CD4-positive, alpha-beta memory T cell (primary cell): Measurements from ENCODE around the gene ADGRD1. TPM values are rescaled to one million over a fixed set of nuclear protein-coding genes. Genes with fewer than 3 reads are reported as not detected.

ENCODE experiments used
- CTCF ChIA-PET: fragments of 350-600 bp; sonication (Branson Sonifier 250); formaldehyde crosslinking; loops from one replicate; lab custom pipeline; 2021; ENCODE audit warnings: inconsistent platforms; ENCODE audit not compliant: partially characterized antibody; lab: Charles Lee
- POLR2A ChIA-PET: fragments of 350-600 bp; sonication (Branson Sonifier 250); formaldehyde crosslinking; loops from one replicate; lab custom pipeline; 2021; ENCODE audit not compliant: partially characterized antibody; lab: Charles Lee
- DNase-seq, 5 donors: peaks; one replicate each; pipeline versions ENCODE4 v3.0.0 to v3.0.0-alpha.2; 2020 to 2022; ENCODE audit warnings: mixed read lengths in 1 of 5
- H3K27ac ChIP-seq: one replicate; pipeline ENCODE4 v1.7.0; 2013; ENCODE audit warnings: low read depth, low read length
- H3K27me3 ChIP-seq: 2 replicates; pipeline ENCODE4 v1.7.0; 2013; ENCODE audit warnings: mild to moderate bottlenecking, low read length, moderate library complexity; ENCODE audit not compliant: insufficient read depth
- H3K36me3 ChIP-seq: 2 replicates; pipeline ENCODE4 v1.7.0; 2013; ENCODE audit warnings: mild to moderate bottlenecking, low read length, moderate library complexity; ENCODE audit not compliant: insufficient read depth
- H3K4me1 ChIP-seq: 2 replicates; pipeline ENCODE4 v1.7.0; 2013; ENCODE audit warnings: mild to moderate bottlenecking, low read length, moderate library complexity; ENCODE audit not compliant: insufficient read depth
- H3K4me3 ChIP-seq, 2 donors: one replicate each; pipeline ENCODE4 v1.7.0; 2013; ENCODE audit warnings: low read length in 2 of 2, mild to moderate bottlenecking in 1 of 2
- H3K9me3 ChIP-seq, 2 donors: one replicate each; pipeline ENCODE4 v1.7.0; 2013; ENCODE audit warnings: low read length in 2 of 2, control low read depth in 1 of 2; ENCODE audit not compliant: control insufficient read depth in 1 of 2
- H3K27ac Mint-ChIP-seq, 7 donors: one replicate each; pipeline ENCODE4 v1.8.0; 2020 to 2021; ENCODE audit warnings: mixed read lengths in 7 of 7, mild to moderate bottlenecking in 6 of 7, inconsistent platforms in 3 of 7, moderate library complexity in 3 of 7
- H3K27me3 Mint-ChIP-seq, 2 donors: one replicate each; pipeline ENCODE4 v1.8.0; 2020 to 2021; ENCODE audit warnings: mixed read lengths in 2 of 2
- H3K36me3 Mint-ChIP-seq, 2 donors: one replicate each; pipeline ENCODE4 v1.8.0; 2020 to 2021; ENCODE audit warnings: mixed read lengths in 2 of 2, inconsistent platforms in 1 of 2, mild to moderate bottlenecking in 1 of 2
- H3K4me1 Mint-ChIP-seq, 4 donors: one replicate each; pipeline ENCODE4 v1.8.0; 2020 to 2021; ENCODE audit warnings: mixed read lengths in 4 of 4, mild to moderate bottlenecking in 1 of 4
- H3K4me3 Mint-ChIP-seq, 8 donors: one replicate each; pipeline ENCODE4 v1.8.0; 2020 to 2021; ENCODE audit warnings: mixed read lengths in 8 of 8, mild to moderate bottlenecking in 7 of 8, moderate library complexity in 6 of 8, inconsistent platforms in 3 of 8
- H3K9me3 Mint-ChIP-seq, 8 donors: one replicate each; pipeline ENCODE4 v1.8.0; 2020 to 2021; ENCODE audit warnings: mixed read lengths in 8 of 8, mild to moderate bottlenecking in 5 of 8, inconsistent platforms in 3 of 8, moderate library complexity in 1 of 8
- intact Hi-C: fragments of 100-400 bp; cut with micrococcal nuclease; formaldehyde crosslinking; loops from one replicate; pipeline ENCODE4 v1.15.1; 2023
- polyA plus RNA-seq, 2 donors: library from polyadenylated mRNA; unstranded; fragments of 300-500 nt; fragmentation: Illumina TruSeq; gene quantifications; one replicate each; pipeline ENCODE4 v1.2.3, GENCODE V29; 2021
- total RNA-seq, 2 experiments: library from RNA; stranded (reverse); gene quantifications; one replicate each; pipeline ENCODE4 v1.2.3, GENCODE V29; 2021

ADGRD1 gene
- total and polyA plus RNA-seq, 4 experiments from 2014 or later = not detected

DNA sequence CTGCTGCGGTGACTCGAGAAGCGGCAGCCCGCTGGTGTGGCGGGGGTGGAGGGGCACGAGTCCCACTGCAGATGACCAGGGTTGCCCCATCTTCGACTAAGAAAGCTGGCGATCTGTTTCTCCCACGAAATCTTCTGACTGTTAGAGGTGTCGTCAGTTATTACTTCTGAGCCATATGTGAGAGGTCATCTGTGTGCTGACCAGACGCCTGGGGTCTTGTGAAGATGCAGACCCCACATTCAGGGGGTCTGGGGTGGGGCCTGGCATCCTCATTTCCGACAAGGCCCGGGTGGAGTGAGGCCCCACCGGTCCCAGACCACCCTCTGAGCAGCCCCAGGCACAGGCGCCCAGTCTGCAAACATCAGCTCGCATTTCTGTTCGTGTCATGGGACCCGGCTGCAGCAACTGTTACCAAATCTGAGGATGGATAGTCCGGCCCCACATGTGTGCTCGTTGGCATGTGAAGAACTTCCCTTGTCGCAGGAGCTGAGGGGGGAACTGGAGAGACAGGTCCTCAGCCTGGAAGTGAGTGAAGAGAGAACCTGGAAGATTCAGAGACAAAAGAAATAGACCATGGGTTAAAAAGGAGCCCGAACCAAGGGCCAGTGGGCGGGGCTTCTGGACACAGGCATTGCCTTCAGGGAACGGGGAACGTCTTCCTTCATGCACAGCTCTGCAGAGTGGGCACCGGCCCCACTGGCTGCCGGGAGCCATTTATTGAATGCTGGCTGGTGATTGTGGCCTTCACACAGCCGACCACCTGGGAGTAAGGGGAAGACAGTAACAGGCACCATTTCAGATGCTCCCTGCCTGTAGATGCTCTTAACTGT, 135.2 kb downstream of the ADGRD1 start:
- no peaks in the 10 kb centered on the region for H3K27me3 ChIP-seq
- H3K4me3 ChIP-seq = no peak overlapping the region
- POLR2A ChIA-PET = no interaction called here
- CTCF ChIA-PET = no interaction called here
- Mint-ChIP-seq H3K36me3 (no peaks in the 10 kb centered on the region), H3K4me1 (peaks cover 0 to 16% (median 2%) of the 10 kb centered on the region in 4 donors), H3K27ac (no peak overlapping the region), H3K4me3 (no peak overlapping the region), H3K27me3 (peaks cover 3 to 4% of the 10 kb centered on the region in 2 donors), H3K9me3 (no peaks in the 10 kb centered on the region)
- no peaks in the 10 kb centered on the region for H3K36me3 ChIP-seq
- H3K4me1 ChIP-seq = no peaks in the 10 kb centered on the region
- intact Hi-C loops = no loop called here
- no peaks in the 10 kb centered on the region for H3K9me3 ChIP-seq
- no peak overlapping the region for H3K27ac ChIP-seq
- peak in 1 of 5 donors; percentile 23 for DNase-seq

DNA sequence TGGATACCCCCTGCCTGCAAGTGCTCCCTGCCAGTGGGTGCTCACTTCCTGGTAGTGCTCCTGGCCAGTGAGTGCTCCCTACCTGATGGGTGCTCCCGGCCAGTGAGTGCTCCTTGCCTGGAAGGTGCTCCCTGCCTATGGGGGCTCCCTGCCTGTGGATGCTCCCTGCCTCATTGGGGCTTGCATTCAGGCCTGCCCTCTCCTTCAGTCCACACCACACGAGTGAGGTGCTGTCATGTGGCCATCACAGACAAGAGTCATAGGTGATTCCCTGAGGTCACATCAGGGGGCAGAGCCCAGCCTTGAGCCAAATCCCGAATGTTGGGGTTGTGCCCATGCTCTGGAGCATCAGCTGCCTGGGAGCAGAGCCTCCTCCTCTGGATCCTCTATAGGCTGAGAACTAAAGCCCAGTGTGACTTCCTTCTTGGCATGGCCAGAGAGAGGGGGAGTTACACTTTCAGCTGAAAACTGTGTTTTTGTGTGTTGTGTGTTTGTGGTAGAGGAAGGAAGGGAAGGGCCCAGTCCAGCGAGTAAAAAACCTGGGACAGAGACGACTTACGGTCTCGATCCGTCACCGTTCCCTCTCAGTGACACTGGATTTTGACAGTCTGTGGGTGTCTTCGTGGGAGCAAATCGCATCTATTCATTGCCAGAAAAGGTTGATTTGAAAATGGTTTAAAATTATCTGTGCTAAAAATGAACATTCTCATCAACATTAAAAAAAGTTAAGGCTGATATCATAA, 136.0 kb downstream of the ADGRD1 start:
- Histone ChIP-seq H3K36me3 (no peaks in the 10 kb centered on the region), H3K9me3 (no peaks in the 10 kb centered on the region), H3K27me3 (no peaks in the 10 kb centered on the region), H3K27ac (no peak overlapping the region), H3K4me1 (no peaks in the 10 kb centered on the region), H3K4me3 (no peak overlapping the region)
- DNase-seq = peak in 1 of 5 donors; percentile 30
- H3K36me3 Mint-ChIP-seq = no peaks in the 10 kb centered on the region
- H3K4me3 Mint-ChIP-seq = no peak overlapping the region
- H3K27ac Mint-ChIP-seq = peak overlapping the region in 1 of 7 donors; percentile 18
- ChIA-PET CTCF (no interaction called here), POLR2A (no interaction called here)
- H3K4me1 Mint-ChIP-seq = peaks cover 0 to 16% (median 2%) of the 10 kb centered on the region in 4 donors
- intact Hi-C loops = no loop called here
- peaks cover 3 to 4% of the 10 kb centered on the region in 2 donors for H3K27me3 Mint-ChIP-seq
- H3K9me3 Mint-ChIP-seq = no peaks in the 10 kb centered on the region

DNA sequence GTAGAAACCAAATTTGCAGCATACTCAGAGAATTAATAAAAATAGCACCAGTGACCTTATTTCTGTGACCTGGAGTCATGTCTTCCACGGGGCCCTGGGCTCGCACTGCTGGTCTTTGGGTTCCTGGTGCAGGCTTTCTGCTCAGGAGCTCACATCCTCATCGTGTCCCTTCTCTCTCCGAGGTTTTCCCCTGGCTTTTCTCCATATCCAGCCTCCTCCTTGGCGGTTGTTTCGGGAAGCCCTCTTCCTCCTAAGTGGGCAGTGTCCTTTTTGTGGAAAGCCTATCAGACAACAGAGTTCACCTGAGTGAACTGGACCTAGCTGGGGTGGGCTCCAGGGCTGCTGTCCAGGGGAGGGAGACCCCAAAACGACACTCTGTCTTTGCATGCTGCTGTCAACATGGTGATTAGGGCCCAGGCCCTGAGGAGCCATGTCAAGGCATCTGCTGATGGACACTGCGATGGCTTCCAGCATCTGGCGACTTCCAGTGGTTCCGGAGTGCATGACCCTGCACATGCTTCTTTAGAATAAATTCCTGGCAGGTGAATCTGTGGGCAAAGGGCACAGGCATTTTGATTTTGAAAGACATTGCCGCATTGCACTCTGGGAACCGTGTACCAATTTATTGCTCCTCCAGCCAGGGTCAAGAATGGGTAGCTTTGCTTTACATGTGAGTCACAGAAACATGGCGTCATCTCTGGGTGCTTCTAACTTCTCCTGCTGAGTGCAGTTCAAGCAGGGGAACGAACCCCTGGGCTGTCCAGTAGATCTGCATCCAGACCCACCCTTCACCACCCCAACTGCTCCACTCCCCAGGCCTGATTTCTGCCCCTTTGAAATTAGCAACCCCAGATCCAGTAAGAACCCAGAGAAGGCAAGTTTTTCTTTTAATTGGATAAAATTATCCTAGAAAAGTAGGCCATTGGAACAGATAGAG, 136.8 kb downstream of the ADGRD1 start:
- CTCF ChIA-PET = interaction anchor here (1.4 kb wide), 1 partner anchor 13 kb away, joined by 3 read pairs; no protein-coding TSS in a partner anchor
- intact Hi-C loops = no loop called here
- POLR2A ChIA-PET = no interaction called here

DNA sequence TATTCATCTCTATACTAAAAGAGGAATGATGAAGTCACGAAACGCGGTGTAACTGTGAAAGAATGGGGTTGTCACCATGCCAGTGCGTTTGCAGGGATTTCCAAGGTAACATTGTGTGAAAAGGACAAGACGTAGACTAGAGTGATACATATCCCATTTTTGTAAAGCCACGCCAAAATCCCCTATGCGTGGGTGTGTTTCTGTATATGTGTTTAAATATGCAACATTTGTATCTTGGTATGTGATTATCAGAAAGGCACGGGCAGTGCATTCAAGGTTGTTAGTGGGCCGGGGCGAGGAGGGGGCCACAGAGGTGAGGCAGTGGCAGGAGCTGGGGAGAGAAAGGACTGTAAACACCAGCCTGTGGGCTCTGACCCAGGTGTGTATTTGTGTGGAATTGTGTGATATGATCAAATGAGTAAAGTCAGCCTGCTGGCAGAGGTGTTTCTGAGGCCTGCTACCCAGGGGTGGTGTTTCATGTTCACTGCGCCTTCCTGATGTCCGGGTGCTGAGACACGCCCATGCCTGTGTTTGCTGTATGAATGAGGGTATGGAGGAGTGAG, 137.8 kb downstream of the ADGRD1 start:
- CTCF ChIA-PET = interaction anchor here (1.4 kb wide), 1 partner anchor 13 kb away, joined by 3 read pairs; no protein-coding TSS in a partner anchor

More for the DNA sequence above, 136.8 kb downstream of the ADGRD1 start:
- peak overlapping the region in 1 of 7 donors; percentile 23 for H3K27ac Mint-ChIP-seq
- Histone ChIP-seq H3K9me3 (no peaks in the 10 kb centered on the region), H3K27me3 (no peaks in the 10 kb centered on the region), H3K4me3 (no peak overlapping the region), H3K36me3 (no peaks in the 10 kb centered on the region), H3K4me1 (no peaks in the 10 kb centered on the region), H3K27ac (no peak overlapping the region)
- peak in 1 of 5 donors; percentile 6 for DNase-seq
- H3K4me3 Mint-ChIP-seq = no peak overlapping the region
- no peaks in the 10 kb centered on the region for H3K9me3 Mint-ChIP-seq
- peaks cover 0 to 16% (median 2%) of the 10 kb centered on the region in 4 donors for H3K4me1 Mint-ChIP-seq
- peaks cover 0 to 2% of the 10 kb centered on the region in 2 donors for H3K27me3 Mint-ChIP-seq
- no peaks in the 10 kb centered on the region for H3K36me3 Mint-ChIP-seq

DNA sequence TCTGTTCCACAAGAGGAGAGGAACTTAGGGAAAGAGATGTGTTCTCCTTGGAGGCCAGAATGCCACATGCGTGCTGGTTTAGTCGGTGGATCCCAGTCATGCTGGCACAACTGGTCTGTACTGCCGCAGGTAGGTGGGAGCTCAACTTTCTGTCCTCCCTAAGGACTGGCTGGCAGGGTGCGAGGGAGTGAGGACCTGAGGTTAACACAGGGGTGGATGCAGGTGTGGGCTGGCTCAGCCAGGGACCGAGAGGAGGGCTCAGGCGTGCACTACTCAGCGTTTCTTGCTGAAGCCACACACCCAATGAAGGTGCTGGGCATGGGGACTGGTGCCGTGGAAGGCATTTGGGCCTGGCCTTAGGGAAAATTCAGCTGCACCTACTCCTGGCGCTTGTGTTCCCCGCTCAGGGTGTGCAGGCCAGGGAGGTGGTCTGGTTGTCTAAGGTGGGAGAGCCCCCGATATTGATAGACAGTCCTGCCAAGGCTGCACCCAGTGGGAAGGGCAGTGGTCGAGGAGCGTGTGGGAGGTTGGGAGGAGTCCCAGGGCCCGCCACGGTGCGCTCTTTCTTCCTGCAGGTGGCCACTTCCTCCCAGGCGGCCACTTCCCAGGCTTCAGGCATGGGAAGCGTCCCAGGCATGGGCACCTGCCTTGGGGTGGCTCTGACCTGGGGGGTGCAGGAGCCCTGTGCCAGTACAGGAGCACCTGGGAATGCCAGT, 138.4 kb downstream of the ADGRD1 start:
- Mint-ChIP-seq H3K4me1 (peaks cover 0 to 16% (median 2%) of the 10 kb centered on the region in 4 donors), H3K9me3 (no peaks in the 10 kb centered on the region), H3K4me3 (no peak overlapping the region), H3K27me3 (peaks cover 0 to 2% of the 10 kb centered on the region in 2 donors), H3K36me3 (no peaks in the 10 kb centered on the region), H3K27ac (no peak overlapping the region)
- H3K4me1 ChIP-seq = no peaks in the 10 kb centered on the region
- ChIA-PET CTCF (interaction anchor here (1.4 to 1.8 kb wide), 2 partner anchors 12 kb away, joined by 3 to 7 read pairs; no protein-coding TSS in a partner anchor), POLR2A (no interaction called here)
- intact Hi-C loops = no loop called here
- H3K27me3 ChIP-seq = no peaks in the 10 kb centered on the region
- no peaks in the 10 kb centered on the region for H3K36me3 ChIP-seq
- no peak overlapping the region for H3K4me3 ChIP-seq
- H3K27ac ChIP-seq = no peak overlapping the region
- DNase-seq = peak in 1 of 5 donors; percentile 31
- no peaks in the 10 kb centered on the region for H3K9me3 ChIP-seq

More for the DNA sequence above, 137.8 kb downstream of the ADGRD1 start:
- Histone ChIP-seq H3K36me3 (no peaks in the 10 kb centered on the region), H3K9me3 (no peaks in the 10 kb centered on the region), H3K27me3 (no peaks in the 10 kb centered on the region), H3K4me3 (no peak overlapping the region), H3K27ac (no peak overlapping the region), H3K4me1 (no peaks in the 10 kb centered on the region)
- H3K4me1 Mint-ChIP-seq = peaks cover 0 to 16% (median 2%) of the 10 kb centered on the region in 4 donors
- H3K27me3 Mint-ChIP-seq = peaks cover 0 to 2% of the 10 kb centered on the region in 2 donors
- no peaks in the 10 kb centered on the region for H3K36me3 Mint-ChIP-seq
- no peak overlapping the region for H3K27ac Mint-ChIP-seq
- no peaks in the 10 kb centered on the region for H3K9me3 Mint-ChIP-seq
- no peak for DNase-seq
- no peak overlapping the region for H3K4me3 Mint-ChIP-seq
- intact Hi-C loops = no loop called here
- POLR2A ChIA-PET = no interaction called here

DNA sequence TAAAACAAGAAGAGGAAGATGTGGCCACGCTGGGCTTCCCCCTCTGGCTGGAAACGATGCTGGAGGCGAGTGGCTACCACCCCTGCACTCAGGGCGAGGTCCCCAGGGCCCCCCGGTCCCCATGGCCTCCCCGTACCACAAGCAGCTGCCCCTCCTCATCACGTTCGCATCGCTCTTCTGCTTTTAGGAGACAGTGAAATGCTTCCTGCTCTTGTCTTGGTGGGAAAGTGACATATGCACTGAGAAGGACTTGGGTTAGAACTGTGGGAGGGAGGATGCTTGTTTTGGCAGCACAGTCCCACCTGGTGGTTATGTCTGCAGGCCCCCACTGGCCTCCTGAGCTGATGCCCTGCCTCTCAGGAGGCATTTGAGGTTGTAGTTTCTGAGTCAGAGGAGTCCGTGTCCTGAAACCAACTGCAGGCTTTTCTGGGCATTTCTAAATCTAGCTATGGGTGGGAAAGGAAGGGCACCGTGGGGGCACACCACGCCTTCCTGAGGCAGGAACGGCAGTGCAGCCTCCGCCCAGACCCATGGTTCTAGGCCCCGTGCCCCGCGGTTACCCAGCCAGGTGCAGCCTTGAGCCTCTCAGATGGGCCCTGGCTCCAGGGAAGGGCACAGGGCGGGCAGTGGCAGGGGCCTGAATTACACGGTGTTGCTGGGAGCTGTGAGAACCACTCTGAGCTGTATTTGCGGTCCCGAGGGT, 139.3 kb downstream of the ADGRD1 start:
- no peaks in the 10 kb centered on the region for H3K27me3 ChIP-seq
- no peaks in the 10 kb centered on the region for H3K36me3 ChIP-seq
- DNase-seq = peak in 1 of 5 donors; percentile 4
- ChIA-PET POLR2A (no interaction called here), CTCF (interaction anchor here (1.4 to 1.8 kb wide), 2 partner anchors 11 to 13 kb away, joined by 5 to 7 read pairs; no protein-coding TSS in a partner anchor)
- Mint-ChIP-seq H3K36me3 (no peaks in the 10 kb centered on the region), H3K27ac (peak overlapping the region in 2 of 7 donors; percentile 2 to 62), H3K27me3 (peaks cover 0 to 2% of the 10 kb centered on the region in 2 donors), H3K9me3 (no peaks in the 10 kb centered on the region), H3K4me1 (peaks cover 0 to 16% (median 2%) of the 10 kb centered on the region in 4 donors), H3K4me3 (peak overlapping the region in 1 of 8 donors; percentile 35)
- intact Hi-C loops = no loop called here
- no peak overlapping the region for H3K4me3 ChIP-seq
- no peak overlapping the region for H3K27ac ChIP-seq
- H3K9me3 ChIP-seq = no peaks in the 10 kb centered on the region
- no peaks in the 10 kb centered on the region for H3K4me1 ChIP-seq
